IPS-15b (cell line): ENCODE data around the gene DNAJB1.

ENCODE experiments used
- H3K27me3 ChIP-seq: one replicate; pipeline ENCODE4 v1.6.1; 2013; ENCODE audit warnings: low read length; ENCODE audit not compliant: control insufficient read depth, insufficient read depth
- H3K36me3 ChIP-seq: one replicate; pipeline ENCODE4 v1.6.1; 2013; ENCODE audit warnings: low read length; ENCODE audit not compliant: control insufficient read depth, insufficient read depth
- H3K4me1 ChIP-seq: one replicate; pipeline ENCODE4 v1.6.1; 2013; ENCODE audit warnings: mild to moderate bottlenecking, low read length; ENCODE audit not compliant: control insufficient read depth, insufficient read depth
- H3K4me3 ChIP-seq: one replicate; pipeline ENCODE4 v1.5.1; 2013; ENCODE audit warnings: low read depth, low read length
- H3K9ac ChIP-seq: one replicate; pipeline ENCODE4 v1.6.1; 2013; ENCODE audit warnings: low read depth, mild to moderate bottlenecking, low read length
- H3K9me3 ChIP-seq: one replicate; pipeline ENCODE4 v1.6.1; 2013; ENCODE audit warnings: mild to moderate bottlenecking, low read length; ENCODE audit not compliant: control insufficient read depth, insufficient read depth

Gene DNAJB1

DNA sequence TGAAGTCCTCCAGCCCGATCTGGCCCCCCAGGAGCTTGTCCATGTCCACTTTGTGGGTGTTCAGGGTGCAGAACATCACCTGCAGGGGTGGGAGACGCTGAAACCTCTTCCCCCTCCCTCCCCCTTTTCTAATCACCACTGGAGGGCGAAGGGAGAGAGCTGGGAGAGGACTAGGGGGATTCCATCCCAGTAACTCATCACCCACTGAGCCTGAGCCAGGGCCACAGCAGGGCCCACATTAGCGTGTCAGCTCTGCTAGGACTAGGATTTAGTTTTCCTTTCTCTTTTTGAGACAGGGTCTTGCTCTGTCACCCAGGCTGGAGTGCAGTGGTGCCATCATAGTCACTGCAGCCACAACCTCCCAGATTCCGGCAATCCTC lies 37.5 kb downstream of the DNAJB1 start:
- H3K4me3 ChIP-seq = no peak overlapping the region
- H3K9me3 ChIP-seq = no peaks in the 10 kb centered on the region
- peaks cover 3% of the 10 kb centered on the region for H3K4me1 ChIP-seq
- no peaks in the 10 kb centered on the region for H3K27me3 ChIP-seq
- H3K36me3 ChIP-seq = peaks cover 32% of the 10 kb centered on the region
- no peak overlapping the region for H3K9ac ChIP-seq

DNA sequence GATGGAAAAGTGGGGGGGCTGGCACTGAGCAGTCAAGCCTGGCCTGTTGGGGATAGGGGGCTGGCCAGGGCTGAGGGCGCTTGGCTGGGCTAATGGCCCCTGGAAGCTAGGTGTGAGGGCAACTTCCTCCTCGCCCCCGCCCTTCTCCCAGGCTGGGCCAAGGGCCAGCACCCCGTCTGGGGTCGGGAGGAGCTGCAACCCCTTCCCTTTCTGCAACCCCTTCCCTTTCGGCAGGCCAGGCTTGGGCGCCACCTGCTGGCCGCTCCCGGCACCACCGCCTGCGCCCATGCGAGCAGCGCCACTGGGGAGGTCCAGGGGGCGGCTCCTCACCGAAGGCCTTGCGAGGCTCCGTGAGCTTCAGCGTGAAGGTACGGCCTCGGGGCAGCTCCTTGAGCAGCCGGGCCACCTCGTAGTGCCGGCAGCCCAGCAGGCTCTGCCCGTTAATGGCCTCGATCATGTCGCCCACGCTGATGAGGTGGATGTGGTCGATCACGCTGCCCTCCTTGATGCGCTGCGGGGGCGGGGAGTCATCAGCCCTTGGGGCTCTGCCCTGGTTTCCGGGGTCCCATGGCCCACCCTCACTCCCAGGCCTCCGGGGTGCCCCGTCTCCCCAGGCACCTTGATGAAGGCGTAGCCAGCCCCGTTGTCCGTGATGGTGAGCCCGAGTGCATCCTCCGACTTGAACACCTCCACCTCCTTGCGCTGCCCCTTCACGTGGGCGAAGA lies 38.1 kb downstream of the DNAJB1 start:
- Histone ChIP-seq H3K9me3 (no peaks in the 10 kb centered on the region), H3K27me3 (no peaks in the 10 kb centered on the region), H3K4me3 (peak overlapping the region; percentile 4), H3K9ac (no peak overlapping the region), H3K4me1 (peaks cover 3% of the 10 kb centered on the region), H3K36me3 (peaks cover 32% of the 10 kb centered on the region)

DNA sequence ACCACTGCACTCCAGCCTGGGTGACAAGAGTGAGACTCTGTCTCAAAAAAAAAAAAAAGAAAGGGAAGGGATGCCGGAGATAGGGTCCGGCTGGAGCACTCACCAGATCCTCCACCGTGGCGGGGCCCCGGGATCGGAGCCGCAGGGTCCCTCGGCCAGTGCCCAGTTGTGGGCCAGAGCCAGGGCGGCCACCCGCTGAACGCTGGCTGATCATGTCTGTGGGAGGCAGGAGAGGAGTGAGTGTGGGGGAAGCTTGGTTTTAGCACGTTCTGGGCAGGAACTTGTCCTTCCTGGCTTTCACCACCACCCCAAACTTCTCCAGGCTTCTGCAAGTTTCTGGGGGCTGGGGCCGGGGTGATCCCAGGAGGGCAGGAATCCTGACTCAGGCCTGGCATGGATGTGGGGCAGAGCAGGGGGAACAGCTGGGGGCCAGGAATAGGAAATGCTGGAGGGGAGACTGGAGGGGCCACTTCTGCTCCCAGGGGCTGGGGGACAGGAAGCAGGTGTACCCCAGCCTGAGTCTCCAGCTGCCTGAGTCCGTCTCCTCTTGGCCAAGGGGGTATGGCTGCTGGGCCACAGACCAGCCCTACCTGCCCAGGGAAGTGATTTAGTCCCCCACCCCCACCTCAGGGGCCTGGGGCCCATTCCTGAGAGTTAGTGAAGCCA lies 38.8 kb downstream of the DNAJB1 start:
- Histone ChIP-seq H3K4me1 (peaks cover 3% of the 10 kb centered on the region), H3K27me3 (no peaks in the 10 kb centered on the region), H3K4me3 (no peak overlapping the region), H3K9ac (no peak overlapping the region), H3K9me3 (no peaks in the 10 kb centered on the region), H3K36me3 (peaks cover 32% of the 10 kb centered on the region)

DNA sequence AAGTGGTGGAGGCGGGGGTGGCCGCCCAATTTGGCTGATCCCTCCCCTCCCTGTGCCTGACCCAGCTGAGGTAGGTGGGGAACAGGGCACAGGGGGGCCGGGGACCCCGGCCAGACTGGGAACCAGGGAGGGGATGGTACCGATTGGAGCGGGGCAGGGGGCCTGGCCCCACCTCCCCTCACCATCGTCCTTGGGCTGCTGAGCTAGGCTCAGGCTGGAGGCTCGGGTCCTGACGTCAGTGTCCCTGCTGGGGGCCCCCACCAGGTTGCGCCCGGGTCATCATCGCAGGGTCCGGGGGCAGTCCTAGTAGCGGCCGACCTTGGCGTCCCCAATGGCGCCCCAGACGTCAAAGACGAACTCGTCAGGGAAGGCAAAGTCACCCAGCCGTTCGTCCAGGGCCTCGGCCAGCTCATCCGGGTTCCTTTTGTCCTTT lies 40.1 kb downstream of the DNAJB1 start:
- no peak overlapping the region for H3K9ac ChIP-seq
- peaks cover 32% of the 10 kb centered on the region for H3K36me3 ChIP-seq
- no peaks in the 10 kb centered on the region for H3K9me3 ChIP-seq
- H3K27me3 ChIP-seq = no peaks in the 10 kb centered on the region
- H3K4me1 ChIP-seq = peaks cover 3% of the 10 kb centered on the region
- no peak overlapping the region for H3K4me3 ChIP-seq

DNA sequence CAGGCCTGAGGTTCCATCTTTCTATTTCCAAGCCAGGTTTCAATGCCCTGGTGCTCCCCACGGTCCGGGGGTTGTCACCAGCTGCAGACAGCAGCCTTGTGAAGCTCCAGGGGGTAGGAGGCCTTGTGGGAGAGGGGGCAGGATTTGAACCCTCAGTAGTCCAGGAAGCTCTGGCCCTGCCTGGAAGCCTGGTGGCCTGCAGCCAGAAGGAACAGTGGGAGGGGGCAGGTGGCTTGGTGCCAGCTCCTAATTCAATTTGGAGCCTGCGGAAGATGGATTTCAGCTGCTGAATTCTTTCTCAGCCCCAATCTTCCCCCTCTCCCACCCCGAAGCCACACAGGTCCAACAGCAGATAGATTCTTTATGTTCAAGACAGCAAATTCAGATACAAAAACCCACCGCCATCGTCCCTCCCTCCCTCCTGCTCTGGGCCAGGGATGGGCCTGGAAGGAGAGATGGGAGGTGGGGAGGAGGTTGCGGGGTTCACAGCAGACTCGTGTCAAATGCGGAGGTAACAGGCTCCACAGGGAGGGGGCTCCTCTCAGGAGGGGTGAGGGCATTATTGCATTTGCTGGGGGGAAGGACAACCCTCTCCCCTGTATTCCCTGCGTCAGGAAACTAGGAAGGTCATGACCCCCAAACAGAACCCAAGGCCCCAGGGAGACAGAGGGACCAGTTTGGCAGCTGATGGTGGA lies 40.6 kb downstream of the DNAJB1 start:
- no peak overlapping the region for H3K9ac ChIP-seq
- no peak overlapping the region for H3K4me3 ChIP-seq
- no peaks in the 10 kb centered on the region for H3K9me3 ChIP-seq
- no peaks in the 10 kb centered on the region for H3K27me3 ChIP-seq
- peaks cover 32% of the 10 kb centered on the region for H3K36me3 ChIP-seq
- H3K4me1 ChIP-seq = peaks cover 3% of the 10 kb centered on the region

DNA sequence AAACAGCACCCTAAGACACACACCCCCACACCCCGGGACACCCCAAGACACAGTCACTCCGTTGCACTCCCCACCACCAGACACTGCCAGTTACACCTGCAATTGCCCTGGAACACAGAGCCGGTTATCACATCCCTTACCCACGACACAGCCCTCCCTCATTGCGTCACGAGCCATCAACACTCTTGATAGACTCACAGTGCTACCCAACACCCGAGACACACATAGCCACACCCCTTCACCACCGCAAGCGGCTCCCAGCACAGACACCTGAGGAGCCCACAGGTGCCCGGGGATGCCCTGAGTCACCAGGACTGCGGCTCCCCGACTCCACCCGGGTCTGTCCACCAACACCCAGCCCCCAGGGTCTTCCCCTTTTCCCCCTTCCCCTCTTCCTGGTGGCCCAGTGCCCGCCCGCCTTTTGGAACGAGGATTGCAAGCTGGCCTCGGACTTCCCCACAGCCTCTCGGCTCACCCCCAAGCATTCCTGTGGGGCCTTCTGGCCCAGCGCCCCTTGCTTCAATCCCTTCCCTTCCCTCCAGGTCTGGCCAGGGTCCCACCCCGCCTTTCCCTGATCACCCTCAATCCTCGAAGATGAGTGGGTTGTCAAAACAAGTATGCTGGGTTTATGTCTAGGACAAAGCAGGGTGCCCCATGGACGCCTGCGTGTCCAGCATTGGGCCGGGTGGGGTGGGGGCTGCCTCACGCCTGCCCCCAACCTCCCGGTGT lies 41.4 kb downstream of the DNAJB1 start:
- peaks cover 3% of the 10 kb centered on the region for H3K4me1 ChIP-seq
- no peaks in the 10 kb centered on the region for H3K27me3 ChIP-seq
- peaks cover 26% of the 10 kb centered on the region for H3K36me3 ChIP-seq
- H3K4me3 ChIP-seq = no peak overlapping the region
- no peak overlapping the region for H3K9ac ChIP-seq
- no peaks in the 10 kb centered on the region for H3K9me3 ChIP-seq

DNA sequence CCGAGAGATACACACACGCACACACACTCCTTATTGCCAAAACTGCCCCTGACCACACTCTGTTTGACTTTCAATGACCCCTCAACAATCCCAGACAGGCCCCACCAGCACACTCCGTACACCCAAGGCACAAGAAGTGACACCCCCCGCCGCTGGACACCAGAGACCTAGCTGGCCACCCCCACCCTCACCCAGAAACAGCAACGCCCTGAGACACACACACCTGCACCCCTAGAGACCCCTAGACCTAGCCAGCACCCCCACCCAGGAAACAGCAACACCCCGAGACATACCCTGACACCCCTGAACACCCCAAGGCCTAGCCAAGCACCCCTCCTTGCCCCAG lies 41.9 kb downstream of the DNAJB1 start:
- no peaks in the 10 kb centered on the region for H3K9me3 ChIP-seq
- peaks cover 24% of the 10 kb centered on the region for H3K36me3 ChIP-seq
- H3K4me3 ChIP-seq = no peak overlapping the region
- no peak overlapping the region for H3K9ac ChIP-seq
- H3K4me1 ChIP-seq = peaks cover 3% of the 10 kb centered on the region
- no peaks in the 10 kb centered on the region for H3K27me3 ChIP-seq

DNA sequence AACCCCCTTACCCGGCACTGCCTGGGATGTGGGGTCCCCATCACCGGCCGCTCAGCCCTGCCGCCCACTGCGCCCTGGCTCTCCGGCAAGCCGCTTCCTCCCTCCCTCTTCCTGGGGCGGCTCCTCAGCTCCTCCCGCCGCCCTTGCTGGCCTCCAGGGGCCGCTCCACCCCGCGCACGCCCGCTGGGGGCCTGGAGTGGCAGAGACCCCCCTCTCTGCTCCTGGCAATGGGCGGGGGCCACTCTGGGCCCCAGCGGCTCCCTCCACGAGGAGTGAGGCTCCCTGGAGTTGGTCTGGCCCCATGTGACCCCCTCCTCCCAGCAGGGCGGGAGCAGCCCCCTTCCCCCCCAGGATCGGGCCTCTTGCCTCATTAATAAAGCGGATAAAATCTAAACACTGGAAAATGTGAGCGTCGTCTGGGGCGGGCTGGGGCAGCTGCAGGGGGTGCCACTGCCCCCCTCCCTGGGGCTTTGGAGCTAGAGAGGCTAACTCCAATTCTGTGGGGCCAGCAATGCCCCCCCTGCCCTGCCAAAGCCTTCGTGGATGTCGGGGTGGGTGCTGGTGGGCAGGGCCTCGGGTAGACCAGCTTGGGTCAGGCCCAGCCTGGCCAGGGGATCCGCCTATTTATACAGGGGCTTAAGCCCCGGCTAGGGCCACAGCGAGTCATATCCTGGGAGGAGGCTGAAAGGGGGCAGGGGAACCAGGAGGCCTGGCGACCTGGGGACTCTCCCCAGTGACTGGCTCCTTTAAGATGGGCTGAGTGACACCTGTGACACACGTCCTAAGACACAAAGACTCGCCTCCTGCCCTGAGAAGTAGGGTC lies 42.7 kb downstream of the DNAJB1 start, which contains the start of gene PTGER1:
PTGER1 (minus strand) TSS at position 104 of the 823 bp plus-strand sequence. CDS start 1,034 bp downstream, outside the sequence.
- H3K9me3 ChIP-seq = no peaks in the 10 kb centered on the region
- H3K36me3 ChIP-seq = peaks cover 23% of the 10 kb centered on the region
- H3K9ac ChIP-seq = no peak within 1 kb of the TSS
- peak within 1 kb of the TSS; percentile 16 for H3K4me3 ChIP-seq
- no peaks in the 10 kb centered on the region for H3K27me3 ChIP-seq
- peaks cover 3% of the 10 kb centered on the region for H3K4me1 ChIP-seq

DNA sequence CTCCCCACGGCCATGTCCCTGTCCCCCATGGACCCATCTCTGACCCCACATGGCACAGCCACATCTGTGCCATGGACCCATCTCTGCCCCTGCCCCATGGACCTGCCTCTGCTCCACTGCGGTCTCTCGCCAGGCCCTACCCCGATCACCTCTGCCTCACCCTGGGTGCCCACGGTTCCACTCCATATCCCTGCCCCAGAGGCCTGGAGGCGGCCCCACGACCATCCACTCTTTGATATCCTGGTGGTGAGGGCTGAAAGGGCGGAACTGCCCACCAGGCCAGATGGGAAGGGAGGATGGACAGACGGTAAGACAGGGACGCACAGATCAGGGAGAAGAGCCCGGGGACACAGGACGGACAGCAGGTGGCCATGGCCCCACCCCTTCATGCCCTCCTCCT lies 43.4 kb downstream of the DNAJB1 start:
- H3K9ac ChIP-seq = no peak overlapping the region
- peaks cover 3% of the 10 kb centered on the region for H3K4me1 ChIP-seq
- H3K36me3 ChIP-seq = peaks cover 25% of the 10 kb centered on the region
- H3K4me3 ChIP-seq = peak overlapping the region; percentile 16
- H3K9me3 ChIP-seq = no peaks in the 10 kb centered on the region
- H3K27me3 ChIP-seq = no peaks in the 10 kb centered on the region

DNA sequence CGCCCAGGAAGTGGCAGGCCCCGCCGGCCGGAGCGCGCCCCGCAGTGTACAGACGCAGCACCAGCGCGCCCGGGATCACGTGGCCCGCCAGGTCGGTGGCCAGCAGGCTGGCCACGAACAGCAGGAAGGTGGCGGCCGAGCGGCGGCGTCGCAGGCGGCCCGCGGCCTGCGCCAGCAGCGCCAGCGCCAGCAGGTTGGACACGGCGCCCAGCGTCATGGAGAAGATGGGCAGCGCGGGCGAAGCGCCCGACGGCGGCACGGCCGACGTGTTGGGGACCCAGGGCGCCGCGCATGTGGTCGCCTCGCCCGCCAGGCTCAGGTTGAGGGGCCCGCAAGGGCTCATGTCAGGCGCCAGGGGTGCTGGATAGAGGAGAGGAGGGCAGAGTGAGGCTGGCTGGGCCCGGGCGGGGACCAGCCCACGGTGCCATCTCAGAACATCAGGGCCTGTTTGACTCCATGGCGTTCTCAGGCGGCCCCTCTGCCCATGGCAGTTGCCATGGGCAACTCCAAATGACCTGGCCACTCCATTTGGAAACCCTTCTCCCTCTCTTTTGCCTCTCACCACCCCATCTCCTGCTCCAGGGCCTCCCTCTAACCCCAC lies 44.1 kb downstream of the DNAJB1 start:
- H3K36me3 ChIP-seq = peaks cover 24% of the 10 kb centered on the region
- H3K4me3 ChIP-seq = no peak overlapping the region
- no peaks in the 10 kb centered on the region for H3K27me3 ChIP-seq
- H3K4me1 ChIP-seq = peaks cover 3% of the 10 kb centered on the region
- no peak overlapping the region for H3K9ac ChIP-seq
- H3K9me3 ChIP-seq = no peaks in the 10 kb centered on the region
